Activated CD4-positive, CD25-positive, alpha-beta regulatory T cell (primary cell): ENCODE results near the gene LCE3E.
"Not testable (repeated sequence)": the region's sequence is repeated elsewhere in the genome, so short reads cannot be mapped to it uniquely, and the experiment has no call there.

ENCODE experiments used
- DNase-seq, 4 experiments: peaks; one replicate each; lab custom pipeline; 2025; lab: John Stamatoyannopoulos, UW

Gene LCE3E, protein sequence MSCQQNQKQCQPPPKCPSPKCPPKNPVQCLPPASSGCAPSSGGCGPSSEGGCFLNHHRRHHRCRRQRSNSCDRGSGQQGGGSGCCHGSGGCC

DNA sequence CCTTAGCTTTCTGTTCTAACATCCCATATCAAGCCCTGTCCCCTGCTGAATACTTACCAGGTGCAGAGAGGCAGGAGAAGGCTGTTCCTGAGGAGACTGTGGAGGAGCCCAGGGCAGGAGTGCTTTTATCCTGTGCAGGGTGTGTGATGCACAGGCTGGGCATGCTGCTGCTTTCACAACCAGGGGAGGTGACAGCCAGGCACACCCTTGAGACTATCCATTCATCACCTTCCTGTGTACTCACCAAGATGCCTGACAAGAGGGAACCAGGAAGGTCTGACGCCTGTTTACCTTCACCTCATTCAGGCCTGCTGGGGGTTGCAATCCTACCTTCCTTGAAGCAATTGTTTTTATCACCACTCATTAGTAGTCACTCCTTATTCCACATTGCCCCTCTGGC lies at the start of gene LCE3E:
LCE3E (minus strand) TSS at position 100 of the 400 bp plus-strand sequence. CDS start 572 bp downstream, outside the sequence.
- no peak for DNase-seq

DNA sequence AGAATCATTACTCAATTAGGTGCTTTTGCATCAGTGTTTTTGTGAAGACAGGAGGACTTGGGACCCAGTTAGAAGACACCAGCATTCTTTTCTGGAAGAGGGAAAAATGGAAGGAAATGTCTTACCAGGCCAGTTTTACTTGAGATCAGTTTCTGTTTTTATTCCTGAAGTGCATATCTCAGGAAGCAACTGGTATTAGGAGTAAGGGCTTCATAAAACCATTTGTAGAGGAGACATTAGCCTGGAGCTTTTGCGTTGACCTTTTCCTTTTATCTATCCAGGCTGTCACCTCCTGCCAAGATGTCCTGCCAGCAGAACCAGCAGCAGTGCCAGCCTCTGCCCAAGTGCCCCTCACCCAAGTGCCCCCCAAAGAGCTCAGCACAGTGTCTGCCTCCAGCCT lies 46.9 kb upstream of the LCE3E start, which contains the start of gene LCE3B:
LCE3B (plus strand) TSS at position 301 of the 400 bp plus-strand sequence; CDS start at position 301, 0 bp downstream.
- no peak for DNase-seq

DNA sequence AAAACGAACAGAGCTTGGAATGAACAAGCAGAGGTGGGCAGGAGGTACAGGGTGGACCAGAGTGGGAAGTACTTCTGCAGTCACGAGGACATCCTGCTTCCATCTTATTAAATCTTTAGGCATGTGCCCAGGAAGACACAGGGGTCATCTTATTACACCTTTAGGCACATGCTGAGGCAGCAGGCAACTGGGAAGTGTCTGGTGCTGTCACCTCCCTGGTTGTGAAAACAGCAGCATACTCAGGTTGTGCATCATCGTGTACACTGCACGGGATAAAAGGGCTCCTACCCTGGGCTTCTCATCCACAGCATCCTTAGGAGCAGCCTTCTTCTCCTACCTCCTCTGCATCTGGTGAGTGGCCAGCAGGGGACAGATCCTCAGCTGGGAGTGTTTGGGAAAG lies 33.4 kb upstream of the LCE3E start, which contains the start of gene LCE3C:
LCE3C (plus strand) TSS at position 301 of the 400 bp plus-strand sequence. CDS start 498 bp downstream, outside the sequence.
- no peak for DNase-seq

DNA sequence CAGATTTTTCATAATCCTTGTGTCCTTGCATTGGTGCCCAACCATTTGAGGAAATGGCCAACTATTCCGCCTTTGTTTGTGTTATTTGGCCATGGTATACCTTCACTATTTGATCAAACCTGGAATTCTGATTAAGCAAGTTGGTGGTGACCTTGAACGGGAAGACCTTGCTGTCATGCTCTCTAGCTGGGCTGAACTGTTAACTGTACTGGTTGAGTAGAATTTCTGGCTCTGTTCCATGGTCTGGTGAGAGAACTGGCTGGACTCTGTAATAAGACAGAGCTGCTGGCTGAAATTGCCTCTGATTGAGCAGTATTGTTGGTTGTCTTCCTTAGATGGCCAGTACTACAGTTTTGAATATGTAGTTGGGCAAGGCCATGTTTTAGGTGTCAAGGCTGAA lies 30.4 kb upstream of the LCE3E start:
- no peak for DNase-seq

DNA sequence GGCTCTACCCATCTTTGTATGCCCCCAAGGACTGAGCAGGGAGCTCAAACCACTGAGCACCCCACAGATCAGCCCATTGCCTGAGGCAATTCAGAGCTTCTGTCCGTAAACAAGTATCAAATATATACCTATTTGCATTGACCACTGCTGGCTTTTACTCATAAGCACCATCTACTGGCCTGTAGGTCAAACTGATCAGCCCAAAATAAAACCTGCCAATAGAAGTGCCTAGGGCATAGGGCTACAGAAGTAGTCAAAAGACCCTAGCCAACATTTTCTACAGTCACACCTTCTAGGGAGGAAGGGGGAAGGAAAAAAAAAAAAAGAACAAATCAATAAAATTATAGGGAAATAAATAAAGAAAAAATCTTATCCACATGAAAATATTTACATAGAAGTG lies 19.0 kb upstream of the LCE3E start:
- no peak for DNase-seq

DNA sequence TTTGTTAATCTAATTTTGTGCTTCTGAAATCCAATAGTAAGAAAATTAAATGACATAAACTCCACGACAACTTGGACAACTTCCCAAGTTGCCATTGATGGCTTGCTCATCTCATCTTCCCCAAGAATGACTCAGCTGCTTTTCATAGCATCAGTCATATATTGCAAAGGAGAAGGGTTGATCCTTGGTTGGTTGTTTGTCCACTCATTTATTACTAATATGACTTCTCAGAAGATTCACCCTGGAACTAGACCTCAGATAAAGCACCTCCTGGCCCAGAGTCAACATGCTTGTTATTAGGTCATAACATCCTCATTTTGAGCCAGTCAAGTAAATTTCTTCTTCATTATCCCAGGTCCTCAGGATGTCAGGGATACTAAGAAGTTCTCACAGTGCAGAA lies 16.1 kb upstream of the LCE3E start:
- DNase-seq: no peak

DNA sequence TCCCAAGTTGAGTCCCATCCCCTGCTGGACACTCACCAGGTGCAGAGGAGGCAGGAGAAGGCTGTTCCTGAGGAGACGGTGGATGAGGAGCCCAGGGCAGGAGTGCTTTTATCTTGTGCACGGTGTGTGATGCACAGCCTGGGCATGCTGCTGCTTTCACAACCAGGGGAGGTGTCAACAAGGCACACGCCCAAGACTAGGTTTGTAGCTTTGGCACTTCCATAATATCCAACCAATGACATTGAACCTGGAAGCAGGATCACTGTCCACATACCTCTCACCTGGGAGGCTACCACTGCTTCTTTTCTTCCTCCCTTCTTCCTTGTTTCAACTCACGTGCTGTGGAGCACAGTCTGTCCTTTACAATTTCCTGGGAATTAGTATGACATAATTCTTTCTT lies 13.9 kb upstream of the LCE3E start, which contains the start of gene LCE3D:
LCE3D (minus strand) TSS at position 84 of the 400 bp plus-strand sequence. CDS start 580 bp downstream, outside the sequence.
- no peak for DNase-seq

DNA sequence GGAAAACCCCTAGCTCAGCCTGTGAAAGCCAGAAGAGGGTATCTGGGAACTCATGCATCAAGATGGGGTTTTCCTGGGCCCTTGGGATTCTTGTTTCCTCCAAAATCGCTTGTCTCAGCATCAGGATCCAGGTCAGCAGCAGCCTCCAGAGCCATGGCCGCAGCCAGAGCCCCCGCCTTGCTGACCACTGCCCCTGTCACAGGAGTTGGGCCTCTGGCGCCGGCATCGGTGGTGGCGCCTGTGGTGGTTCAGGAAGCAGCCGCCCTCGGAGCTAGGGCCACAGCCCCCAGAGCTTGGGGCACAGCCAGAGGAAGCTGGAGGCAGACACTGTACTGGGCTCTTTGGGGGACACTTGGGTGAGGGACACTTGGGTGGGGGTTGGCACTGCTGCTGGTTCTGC lies 12.9 kb upstream of the LCE3E start:
- not testable (repeated sequence) for DNase-seq

DNA sequence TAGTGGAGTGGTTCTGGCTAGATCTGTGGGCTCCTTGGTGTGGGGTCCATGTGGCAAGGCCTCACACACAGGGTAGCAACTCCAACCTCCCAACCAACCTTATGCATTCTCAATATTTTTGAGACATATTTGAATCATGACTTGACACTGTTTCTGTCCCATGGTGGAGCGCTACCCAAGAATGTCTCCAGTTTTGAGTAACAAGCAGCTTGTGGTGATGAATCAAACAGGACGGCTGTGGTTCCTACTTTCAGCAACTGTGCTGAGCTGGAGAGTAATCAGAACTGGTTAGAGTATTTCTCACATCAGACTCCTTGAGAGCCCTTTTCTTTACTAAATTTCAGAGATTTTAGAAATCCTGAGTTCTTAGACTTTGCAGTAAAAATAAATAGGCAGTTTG lies 10.6 kb upstream of the LCE3E start:
- no peak for DNase-seq

DNA sequence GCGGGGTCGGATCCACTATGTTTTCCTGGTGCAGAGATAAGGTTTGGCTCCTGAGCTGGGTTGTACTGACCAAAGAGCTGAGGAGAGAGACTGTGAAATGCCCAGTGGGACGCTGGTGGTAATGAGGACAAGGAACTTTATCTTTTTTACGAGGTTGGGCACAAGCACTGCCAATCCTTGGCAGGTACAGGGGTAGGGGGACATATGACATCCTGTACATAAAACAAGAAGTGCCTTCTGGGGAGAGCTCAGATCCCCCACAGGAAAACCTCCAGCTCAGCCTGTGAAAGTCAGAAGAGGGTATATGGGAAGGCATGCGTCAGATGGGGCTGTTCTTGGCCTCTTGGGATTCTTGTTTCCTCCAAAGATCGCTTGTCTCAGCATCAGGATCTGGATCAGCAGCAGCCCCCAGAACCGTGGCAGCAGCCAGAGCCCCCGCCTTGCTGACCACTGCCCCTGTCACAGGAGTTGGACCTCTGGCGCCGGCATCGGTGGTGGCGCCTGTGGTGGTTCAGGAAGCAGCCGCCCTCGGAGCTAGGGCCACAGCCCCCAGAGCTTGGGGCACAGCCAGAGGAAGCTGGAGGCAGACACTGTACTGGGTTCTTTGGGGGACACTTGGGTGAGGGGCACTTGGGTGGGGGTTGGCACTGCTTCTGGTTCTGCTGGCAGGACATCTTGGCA lies 905 bp downstream of the LCE3E start:
- DNase-seq: no peak

DNA sequence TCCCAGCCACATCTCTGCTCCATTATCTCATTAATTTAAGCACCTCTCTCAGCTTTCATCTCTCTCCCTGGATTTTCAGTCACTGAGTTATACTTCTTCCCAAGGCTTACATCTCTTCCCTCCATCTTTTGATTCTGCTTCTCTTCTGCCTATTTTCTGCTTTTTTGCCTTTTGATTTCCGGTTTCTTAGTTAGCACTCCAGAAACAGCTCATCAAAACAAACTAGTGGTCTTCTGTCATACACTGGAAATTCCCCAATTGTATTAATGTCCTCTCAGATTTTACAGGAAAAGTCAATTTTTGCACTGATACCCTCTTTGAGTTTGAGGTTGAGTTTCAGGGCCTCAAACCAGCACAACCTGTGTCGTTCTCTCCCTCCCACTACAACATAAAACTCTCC lies 1.5 kb downstream of the LCE3E start:
- DNase-seq: no peak

DNA sequence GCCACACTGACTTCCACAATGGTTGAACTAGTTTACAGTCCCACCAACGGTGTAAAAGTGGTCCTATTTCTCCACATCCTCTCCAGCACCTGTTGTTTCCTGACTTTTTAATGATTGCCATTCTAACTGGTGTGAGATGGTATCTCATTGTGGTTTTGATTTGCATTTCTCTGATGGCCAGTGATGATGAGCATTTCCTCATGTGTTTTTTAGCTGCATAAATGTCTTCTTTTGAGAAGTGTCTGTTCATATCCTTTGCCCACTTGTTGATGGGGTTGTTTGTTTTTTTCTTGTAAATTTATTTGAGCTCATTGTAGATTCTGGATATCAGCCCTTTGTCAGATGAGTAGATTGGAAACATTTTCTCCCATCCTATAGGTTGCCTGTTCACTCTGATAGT lies 18.2 kb downstream of the LCE3E start:
- not testable (repeated sequence) for DNase-seq

DNA sequence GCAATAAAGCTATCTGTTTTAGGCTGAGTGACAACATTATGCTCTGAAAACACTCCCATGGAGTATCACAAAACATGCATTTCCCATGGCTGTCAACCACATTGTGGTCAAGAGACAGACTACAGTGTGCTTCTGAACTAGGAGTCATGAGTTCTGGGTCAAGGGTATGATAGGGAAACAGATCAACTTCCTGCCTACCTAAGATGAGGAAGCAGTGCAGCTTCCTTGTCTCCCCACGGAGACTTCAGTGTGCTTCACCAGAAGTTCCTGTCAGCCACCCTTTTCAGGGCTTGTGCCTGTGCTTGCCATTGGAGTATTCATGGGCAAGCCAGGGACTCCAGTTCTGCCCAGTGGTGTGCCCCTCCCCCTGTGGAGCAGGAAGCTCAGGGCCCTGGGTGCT lies 19.9 kb downstream of the LCE3E start:
- no peak for DNase-seq

DNA sequence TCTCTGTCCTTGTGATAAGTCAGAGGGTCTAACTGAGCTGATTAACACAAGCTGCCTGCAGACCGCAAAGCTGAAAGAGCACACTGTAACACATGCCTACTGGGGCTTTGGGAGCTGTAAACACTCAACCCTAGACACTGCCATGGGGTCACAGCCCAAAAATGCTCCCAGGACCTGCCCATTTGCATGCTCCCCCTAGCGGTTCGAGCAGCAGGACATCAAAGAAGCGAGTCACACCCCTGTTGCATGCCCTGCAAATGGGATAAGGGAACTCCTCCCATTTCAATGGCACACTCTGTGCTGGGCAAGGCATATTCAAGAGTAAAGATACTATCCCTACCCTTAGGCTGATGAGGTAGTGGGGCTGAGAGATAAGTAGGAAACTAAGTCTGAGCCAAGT lies 22.8 kb downstream of the LCE3E start:
- DNase-seq: no peak

DNA sequence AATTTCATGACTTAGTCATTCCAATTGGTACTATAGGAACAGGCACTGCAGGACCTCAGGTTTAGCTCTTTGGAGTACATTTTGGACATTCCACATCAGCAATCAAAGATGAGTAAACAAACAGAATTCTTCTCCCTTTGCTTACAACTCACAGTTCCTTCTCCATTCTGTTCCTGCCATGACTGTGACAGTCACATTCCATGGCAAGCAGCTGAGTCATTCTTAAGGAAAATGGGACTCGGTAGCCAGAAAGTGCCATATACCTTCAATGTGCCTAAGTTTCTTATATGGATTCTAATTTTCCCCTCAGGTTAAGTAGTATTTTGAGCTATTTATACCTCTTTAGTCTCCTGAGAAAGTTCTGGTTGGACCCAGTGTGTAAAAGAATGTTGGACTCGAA lies 26.7 kb downstream of the LCE3E start:
- DNase-seq: no peak

DNA sequence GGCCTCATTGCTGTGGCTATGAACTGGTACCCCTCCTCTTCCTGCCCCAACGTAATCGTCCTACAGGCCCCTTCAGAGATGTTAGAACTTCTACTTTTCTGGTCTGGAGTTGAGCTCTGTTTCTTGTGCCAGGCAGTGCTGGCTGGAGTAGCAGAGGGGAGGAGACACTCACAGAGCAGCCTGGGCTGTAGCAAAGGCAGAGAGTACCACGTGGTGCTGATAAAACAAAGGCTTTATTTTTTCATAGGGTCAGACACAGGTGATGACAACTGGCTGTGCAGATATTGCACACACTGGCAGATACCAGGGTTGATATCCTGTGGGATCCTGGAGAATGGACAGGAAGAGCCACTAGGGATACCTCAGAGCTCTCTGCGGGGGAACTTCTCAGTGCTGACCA lies 29.1 kb downstream of the LCE3E start:
- no peak for DNase-seq

DNA sequence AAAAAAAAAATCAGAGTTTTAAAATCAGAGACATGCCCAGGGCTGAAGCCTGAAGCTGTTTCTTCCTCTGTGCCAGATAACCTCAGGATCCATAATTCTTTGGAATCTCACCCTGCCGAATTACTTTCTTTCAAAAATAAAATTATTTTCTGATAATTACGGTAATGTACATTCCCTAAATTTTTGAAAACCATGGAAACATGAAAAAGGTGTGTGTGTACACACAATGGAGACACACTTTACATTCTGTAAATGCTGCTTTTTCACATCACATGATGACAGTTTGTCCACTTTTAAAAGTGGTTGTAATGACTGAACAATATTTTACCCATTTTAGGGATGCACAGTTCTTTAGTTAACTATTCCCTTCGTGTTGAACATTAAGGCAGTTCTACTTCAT lies 30.8 kb downstream of the LCE3E start:
- DNase-seq: no peak

DNA sequence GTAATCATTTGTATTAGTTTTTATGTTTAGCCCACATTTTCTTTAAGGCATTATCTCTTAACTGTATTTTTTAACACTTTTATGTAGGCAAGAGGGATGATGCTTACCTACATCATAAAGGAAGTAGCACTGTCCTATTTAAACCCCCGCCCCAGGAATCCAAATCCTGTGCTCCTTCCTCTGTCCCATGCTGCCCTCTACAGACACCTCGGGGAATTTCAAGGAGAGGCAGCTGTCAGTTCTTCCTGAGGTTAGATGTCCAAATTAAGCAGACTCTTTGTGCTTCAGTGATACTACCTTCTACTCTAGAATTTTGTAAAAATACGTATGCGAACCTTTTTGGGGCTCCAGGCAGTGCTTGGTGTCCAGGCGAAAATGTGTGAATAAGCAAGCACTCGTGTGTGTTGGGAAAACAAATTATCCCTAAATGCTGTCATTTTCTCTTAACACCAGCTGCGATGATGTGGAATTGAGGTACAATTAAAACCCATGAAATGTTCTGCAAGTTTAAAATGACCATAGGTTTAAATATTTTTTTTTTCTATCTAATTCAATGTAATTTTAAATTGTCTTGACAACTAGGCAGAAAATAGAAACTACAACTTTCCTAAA lies 33.1 kb downstream of the LCE3E start:
- DNase-seq: peak in 1 of 4 experiments; percentile 9

DNA sequence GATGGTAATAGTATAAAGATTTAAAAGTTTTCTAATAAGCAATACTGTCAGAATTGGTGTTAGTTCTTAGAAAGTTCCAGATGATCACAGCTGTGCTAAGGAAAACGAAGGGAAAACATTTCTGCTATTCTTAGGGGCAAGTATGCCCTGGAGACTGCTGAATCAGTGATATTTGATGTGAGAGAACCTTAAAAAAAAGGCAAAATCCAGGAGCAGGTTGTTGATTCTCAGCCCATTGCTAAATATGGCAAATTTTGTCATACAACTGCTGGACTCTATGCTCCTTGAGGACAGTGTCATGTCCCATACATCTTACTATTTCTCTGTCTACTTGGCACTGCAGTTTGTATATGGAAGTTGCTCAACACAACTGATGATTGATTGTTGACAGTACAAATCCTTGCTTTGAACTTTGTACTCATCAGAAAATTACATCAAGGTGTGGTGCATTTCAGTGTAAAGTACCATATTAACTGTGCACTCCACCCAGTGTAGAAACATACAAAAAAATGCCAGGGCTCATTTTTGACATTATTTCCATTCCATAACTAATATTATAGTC lies 41.4 kb downstream of the LCE3E start:
- DNase-seq: no peak

DNA sequence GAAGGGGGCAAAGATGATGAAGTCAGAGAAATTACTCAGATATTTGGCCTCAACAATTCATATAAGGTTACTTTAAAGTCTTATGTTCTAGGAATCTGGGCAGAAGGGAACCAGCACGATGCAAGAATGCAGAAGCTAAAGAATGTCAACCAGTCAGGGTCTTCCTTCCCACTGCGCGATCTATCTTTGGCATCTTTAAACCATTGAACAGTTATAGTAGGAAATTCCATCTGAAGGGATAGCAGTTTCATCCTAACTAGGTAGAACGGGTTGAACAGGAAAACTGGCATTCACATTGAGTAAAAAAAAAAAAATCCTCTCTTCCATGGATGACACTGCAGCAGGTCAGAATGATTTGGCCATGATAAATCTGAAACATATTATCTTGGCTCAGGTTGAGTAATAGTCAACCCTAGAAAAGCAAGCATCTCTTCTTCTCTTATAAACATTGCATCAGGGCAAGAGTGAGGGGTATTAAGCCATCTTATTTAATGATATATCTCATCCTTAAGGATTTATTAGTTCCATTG lies 46.0 kb downstream of the LCE3E start:
- no peak for DNase-seq

DNA sequence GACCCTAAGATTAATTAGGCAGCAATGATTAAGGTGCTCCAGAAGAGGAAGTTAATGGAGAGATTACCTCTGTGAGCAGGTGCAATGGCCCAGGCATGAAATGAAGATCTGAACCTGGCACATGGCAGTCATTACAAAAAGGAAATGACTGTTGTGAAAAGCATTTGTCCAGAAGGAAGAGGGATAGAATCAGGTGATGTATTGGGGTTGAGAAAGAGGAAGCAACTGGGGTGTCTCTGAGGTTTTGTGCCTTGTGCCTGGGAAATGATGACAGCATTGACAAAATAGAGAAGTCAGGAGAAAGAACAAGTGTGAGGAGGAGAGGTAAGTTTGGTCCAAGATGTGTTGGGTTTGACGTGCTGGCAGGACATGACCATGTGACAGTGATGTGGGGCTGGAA lies 46.7 kb downstream of the LCE3E start:
- DNase-seq: no peak

DNA sequence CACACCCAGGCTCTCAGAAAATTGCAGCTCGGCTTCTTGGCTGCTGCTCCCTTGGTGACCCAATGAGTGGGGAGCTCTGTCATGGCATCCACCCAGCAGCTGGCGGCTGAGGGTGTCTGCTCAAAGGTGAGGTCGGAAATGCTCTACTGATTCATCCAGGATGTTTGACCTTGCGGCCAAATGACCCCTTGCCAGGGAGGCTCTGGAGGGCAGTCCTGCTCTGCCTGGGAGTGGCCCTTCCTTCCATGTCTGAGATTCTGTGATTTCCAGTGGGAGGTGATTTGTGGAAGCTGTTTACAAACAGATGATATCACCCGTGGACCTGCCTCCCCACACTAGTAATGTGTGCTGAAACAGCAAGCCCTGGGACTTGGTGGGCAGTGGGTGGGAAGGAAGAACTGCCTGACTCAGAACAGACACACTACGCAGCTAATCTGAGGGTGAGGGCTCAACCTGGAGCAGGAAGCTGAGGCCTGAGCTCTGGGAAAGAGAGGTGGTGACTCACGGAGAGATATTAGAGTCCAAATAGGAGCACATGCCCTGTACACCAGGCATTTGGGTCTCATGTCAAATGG lies 49.3 kb downstream of the LCE3E start:
- no peak for DNase-seq
